ENCODE measurements around the gene RPS21. TPM values are rescaled to one million over a fixed set of nuclear protein-coding genes. Genes with fewer than 3 reads are reported as not detected.
A peak's percentile ranks its signal among the peaks of the same experiment; 100 is the strongest.

Gene RPS21
- total and polyA plus RNA-seq, 2 of the 13 experiments (the other 11 are each of a cell fraction or from before 2014, with no cell fraction given), result 2,647 to 11,063 TPM

- POLR2A ChIA-PET, result interaction anchor here (0.9 to 5.8 kb wide), 4 partner anchors 10 to 26 kb away, joined by 3 to 62 read pairs (median 8); partner anchors contain the start of gene LAMA5
Observed at GRCh38 chr20:62349556-62350097, 37.3 kb upstream of the RPS21 start.

DNA sequence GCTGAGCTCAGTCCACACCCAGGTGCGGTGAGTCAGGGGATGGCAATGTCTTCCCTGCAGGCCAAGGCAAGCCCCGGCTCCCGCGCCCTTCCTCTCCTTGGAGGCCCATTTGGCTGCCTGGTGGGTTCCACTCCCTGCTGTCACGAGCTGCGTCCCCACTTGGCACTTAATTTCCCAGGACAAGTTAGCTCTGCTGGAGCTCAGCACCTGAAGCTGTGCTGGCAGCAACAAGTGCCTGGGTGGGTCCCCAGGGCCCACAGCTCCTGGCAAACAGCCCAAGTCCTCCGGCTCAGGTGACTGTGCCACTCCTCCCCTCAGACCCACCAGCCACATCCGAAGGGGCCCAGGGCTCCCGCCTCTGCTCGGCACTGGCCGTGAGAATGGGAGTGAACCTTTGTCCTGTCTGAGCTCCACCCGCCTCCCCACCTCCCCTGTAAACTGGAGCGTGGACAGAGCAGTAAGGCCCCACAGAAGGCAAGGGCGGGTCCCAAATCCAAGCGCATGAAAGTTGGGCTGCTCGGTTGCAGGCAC is 36.7 kb upstream of the RPS21 start:
- H3K4me1 ChIP-seq (ENCODE audit: insufficient read depth, low read length), result peaks cover 36% of the 10 kb centered on the region
- H2AFZ ChIP-seq (ENCODE audit: low read length), result no peak overlapping the region
- intact Hi-C loops (cut with micrococcal nuclease; ENCODE audit: unreplicated experiment) (no loop called here), in situ Hi-C loops (cut with HindIII; ENCODE audit: extremely low pct_ligation_motif_present, low pct_unique_long_range_greater_than_20kb) (no loop called here)
- H3K36me3 ChIP-seq (replicated peaks in 1 of 2; ENCODE audit: control insufficient read depth in 1 of 2, insufficient read depth in 2 of 2, low read length in 2 of 2), result peaks cover 39 to 56% of the 10 kb centered on the region in 2 experiments
- H3K9ac ChIP-seq (ENCODE audit: insufficient read depth, low read depth, low read length), result no peak overlapping the region
- H4K20me1 ChIP-seq (ENCODE audit: insufficient read depth, low read length), result peaks cover 12% of the 10 kb centered on the region; the same call in 1 of the 2 replicates
- BruUV-seq (replicated peaks), result no TSS peak
- ChIA-PET POLR2A (interaction anchor here (0.9 to 5.8 kb wide), 4 partner anchors 10 to 25 kb away, joined by 3 to 62 read pairs (median 8); partner anchors contain the start of gene LAMA5), CTCF (ENCODE audit: low intra/inter-chr PET ratio, low total read pairs) (no interaction called here)
- no peak overlapping the region for H3K4me2 ChIP-seq (ENCODE audit: low read depth, low read length)
- DNase-seq (ENCODE audit: low spot score), result no peak
- no peaks in the 10 kb centered on the region for H3K27me3 ChIP-seq (ENCODE audit: control insufficient read depth in 1 of 2, insufficient read depth in 2 of 2, low read length in 2 of 2)
- peaks cover 14% of the 10 kb centered on the region for H3K79me2 ChIP-seq (ENCODE audit: insufficient read depth, low read length)
- no peak for FAIRE-seq
- peak overlapping the region; percentile 6 for H3K27ac ChIP-seq (ENCODE audit: extremely low read length, insufficient read depth, low read length)
- 78% methylated on average over 15 of the region's 16 CpGs for WGBS (ENCODE audit: low lambda C conversion rate)
- peak; percentile 5 for ATAC-seq
- no peaks in the 10 kb centered on the region for H3K9me3 ChIP-seq (ENCODE audit: low read length)
- no peak overlapping the region for H3K4me3 ChIP-seq (replicated peaks in 1 of 3; ENCODE audit: insufficient read depth in 1 of 3, low read depth in 2 of 3, low read length in 3 of 3)
- TF ChIP-seq SP4 (CRISPR knock-in tag; IDR thresholded peaks at IDR 0.05), result 0 out of 2 replicates have a peak, but pooled peaks have one; percentile 18
- TF ChIP-seq ZNF569 (CRISPR knock-in tag; IDR thresholded peaks at IDR 0.05; ENCODE audit: borderline replicate concordance), result no peak
- no peak for TF ChIP-seq FOXA1 (IDR thresholded peaks at IDR 0.05)
- TF ChIP-seq FOXA1 (CRISPR knock-in tag; IDR thresholded peaks at IDR 0.05), result no peak
- TF ChIP-seq FOSL1 (CRISPR knock-in tag; IDR thresholded peaks at IDR 0.05; ENCODE audit: borderline replicate concordance), result 0 out of 2 replicates have a peak, but pooled peaks have one; percentile 27
- TF ChIP-seq POLR2AphosphoS2 (IDR thresholded peaks at IDR 0.05; ENCODE audit: low read depth, low read length), result no peak
- 0 out of 2 replicates have a peak, but pooled peaks have one; percentile 18 for TF ChIP-seq HNF4G (IDR thresholded peaks at IDR 0.05; ENCODE audit: borderline replicate concordance, low read depth, low read length)
- TF ChIP-seq HNF4G (CRISPR knock-in tag; IDR thresholded peaks at IDR 0.05; ENCODE audit: borderline replicate concordance, low read depth), result no peak
- peak; percentile 26; the same call in 1 of the 2 replicates for TF ChIP-seq NRL (CRISPR knock-in tag; IDR thresholded peaks at IDR 0.05; ENCODE audit: borderline replicate concordance)
- 0 out of 2 replicates have a peak, but pooled peaks have one; percentile 35 for TF ChIP-seq ZBTB7B (CRISPR knock-in tag; IDR thresholded peaks at IDR 0.05)
- no peak for TF ChIP-seq ZFP82 (CRISPR knock-in tag; IDR thresholded peaks at IDR 0.05; ENCODE audit: borderline replicate concordance)
- no peak for TF ChIP-seq NCOR1 (IDR thresholded peaks at IDR 0.05; ENCODE audit: borderline replicate concordance, low read length)
- TF ChIP-seq ZBTB38 (CRISPR knock-in tag; IDR thresholded peaks at IDR 0.05), result 0 out of 2 replicates have a peak, but pooled peaks have one; percentile 28
- TF ChIP-seq ZNF761 (CRISPR knock-in tag; conservative IDR thresholded peaks at IDR 0.05), result no peak
- no peak for TF ChIP-seq ZNF674 (CRISPR knock-in tag; IDR thresholded peaks at IDR 0.05; ENCODE audit: low read depth)
- TF ChIP-seq MAZ (IDR thresholded peaks at IDR 0.05; ENCODE audit: borderline replicate concordance, low read depth, low read length), result no peak
- TF ChIP-seq MAZ (CRISPR knock-in tag; IDR thresholded peaks at IDR 0.05; ENCODE audit: low read depth), result 0 out of 2 replicates have a peak, but pooled peaks have one; percentile 4

More at GRCh38 chr20:62349556-62350097, 37.3 kb upstream of the RPS21 start:
- TF ChIP-seq HNRNPK (IDR thresholded peaks at IDR 0.05; ENCODE audit: low read depth, low read length, poor library complexity, severe bottlenecking), result peak; percentile 78
- TF ChIP-seq, protein P1, sequence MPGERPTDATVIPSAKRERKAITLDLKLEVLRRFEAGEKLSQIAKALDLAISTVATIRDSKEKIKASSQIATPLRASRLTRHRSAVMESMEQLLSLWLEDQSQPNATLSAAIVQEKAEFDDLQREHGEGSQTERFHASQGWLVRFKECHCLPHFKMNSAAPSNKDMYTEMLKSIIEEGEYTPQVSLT (CRISPR knock-in tag; IDR thresholded peaks at IDR 0.05; ENCODE audit: borderline replicate concordance, low read depth), result no peak
- TF ChIP-seq PCBP2 (optimal IDR thresholded peaks at IDR 0.05; ENCODE audit: low read depth, low read length, poor library complexity, severe bottlenecking), result peak; percentile 2
- Histone ChIP-seq H3K27me3 (ENCODE audit: control insufficient read depth in 1 of 2, insufficient read depth in 2 of 2, low read length in 2 of 2) (no peaks in the 10 kb centered on the region), H3K4me2 (ENCODE audit: low read depth, low read length) (no peak overlapping the region), H3K9ac (ENCODE audit: insufficient read depth, low read depth, low read length) (no peak overlapping the region), H3K79me2 (ENCODE audit: insufficient read depth, low read length) (peaks cover 9% of the 10 kb centered on the region), H2AFZ (ENCODE audit: low read length) (no peak overlapping the region), H3K4me1 (ENCODE audit: insufficient read depth, low read length) (peaks cover 31% of the 10 kb centered on the region), H3K4me3 (replicated peaks in 1 of 3; ENCODE audit: insufficient read depth in 1 of 3, low read depth in 2 of 3, low read length in 3 of 3) (no peak overlapping the region), H3K27ac (ENCODE audit: extremely low read length, insufficient read depth, low read length) (peak overlapping the region; percentile 3), H3K9me3 (ENCODE audit: low read length) (no peaks in the 10 kb centered on the region), H4K20me1 (ENCODE audit: insufficient read depth, low read length) (peaks cover 7% of the 10 kb centered on the region; the same call in 1 of the 2 replicates), H3K36me3 (replicated peaks in 1 of 2; ENCODE audit: control insufficient read depth in 1 of 2, insufficient read depth in 2 of 2, low read length in 2 of 2) (peaks cover 36 to 56% of the 10 kb centered on the region in 2 experiments)
- DNase-seq (ENCODE audit: low spot score) (no peak), ATAC-seq (no peak), FAIRE-seq (peak; percentile 56)
- CTCF ChIA-PET (ENCODE audit: low intra/inter-chr PET ratio, low total read pairs), result no interaction called here
- in situ Hi-C loops (cut with HindIII; ENCODE audit: extremely low pct_ligation_motif_present, low pct_unique_long_range_greater_than_20kb), result no loop called here
- WGBS (ENCODE audit: low lambda C conversion rate), result 88% methylated on average over 7 of the region's 7 CpGs
- intact Hi-C loops (cut with micrococcal nuclease; ENCODE audit: unreplicated experiment), result no loop called here
- BruUV-seq (replicated peaks), result no TSS peak

Measured in HepG2 (cell line).